ENCODE measurements around the gene CYTIP. TPM values are rescaled to one million over a fixed set of nuclear protein-coding genes. Genes with fewer than 3 reads are reported as not detected.
"Not testable (repeated sequence)": the region's sequence is repeated elsewhere in the genome, so short reads cannot be mapped to it uniquely, and the experiment has no call there.

CYTIP gene
- total and polyA plus RNA-seq, 2 of the 13 experiments (the other 11 are each of a cell fraction or from before 2014, with no cell fraction given), result not detected

GRCh38 chr2:157413326-157414035, 30.4 kb downstream of the CYTIP start:
- 28% methylated on average over 4 of the region's 4 CpGs for WGBS (ENCODE audit: low lambda C conversion rate)
- CTCF ChIA-PET (ENCODE audit: low intra/inter-chr PET ratio, low total read pairs), result no interaction called here
- no peaks in the 10 kb centered on the region for H3K9me3 ChIP-seq (ENCODE audit: low read length)
- intact Hi-C loops (cut with micrococcal nuclease; ENCODE audit: unreplicated experiment), result no loop called here
- H3K27ac ChIP-seq (ENCODE audit: extremely low read length, insufficient read depth, low read length), result no peak overlapping the region
- TF ChIP-seq CBX1 (IDR thresholded peaks at IDR 0.05; ENCODE audit: low read depth) (no peak), TSC22D2 (CRISPR knock-in tag; IDR thresholded peaks at IDR 0.05; ENCODE audit: borderline replicate concordance) (no peak), ZFYVE20 (CRISPR knock-in tag; IDR thresholded peaks at IDR 0.05; ENCODE audit: borderline replicate concordance, low read depth) (no peak), ZNF256 (CRISPR knock-in tag; conservative IDR thresholded peaks at IDR 0.05) (no peak)
- no peaks in the 10 kb centered on the region for H3K79me2 ChIP-seq (ENCODE audit: insufficient read depth, low read length)
- H3K27me3 ChIP-seq (ENCODE audit: control insufficient read depth in 1 of 2, insufficient read depth in 2 of 2, low read length in 2 of 2), result no peaks in the 10 kb centered on the region
- H3K4me1 ChIP-seq (ENCODE audit: insufficient read depth, low read length), result no peaks in the 10 kb centered on the region
- no peak for ATAC-seq
- H3K4me2 ChIP-seq (ENCODE audit: low read depth, low read length), result no peak overlapping the region
- no peak overlapping the region for H3K9ac ChIP-seq (ENCODE audit: insufficient read depth, low read depth, low read length)
- POLR2A ChIA-PET, result no interaction called here
- no peak for DNase-seq (ENCODE audit: low spot score)
- no peak overlapping the region for H3K4me3 ChIP-seq (replicated peaks in 1 of 3; ENCODE audit: insufficient read depth in 1 of 3, low read depth in 2 of 3, low read length in 3 of 3)
- BruUV-seq (replicated peaks), result no TSS peak
- no peak for FAIRE-seq
- no peaks in the 10 kb centered on the region for H4K20me1 ChIP-seq (ENCODE audit: insufficient read depth, low read length)
- H2AFZ ChIP-seq (ENCODE audit: low read length), result no peak overlapping the region
- in situ Hi-C loops (cut with HindIII; ENCODE audit: extremely low pct_ligation_motif_present, low pct_unique_long_range_greater_than_20kb), result no loop called here
- H3K36me3 ChIP-seq (replicated peaks in 1 of 2; ENCODE audit: control insufficient read depth in 1 of 2, insufficient read depth in 2 of 2, low read length in 2 of 2), result no peaks in the 10 kb centered on the region

- no peaks in the 10 kb centered on the region for H3K9me3 ChIP-seq (ENCODE audit: low read length)
- H2AFZ ChIP-seq (ENCODE audit: low read length), result no peak overlapping the region
- no peaks in the 10 kb centered on the region for H3K4me1 ChIP-seq (ENCODE audit: insufficient read depth, low read length)
- no peaks in the 10 kb centered on the region for H3K36me3 ChIP-seq (replicated peaks in 1 of 2; ENCODE audit: control insufficient read depth in 1 of 2, insufficient read depth in 2 of 2, low read length in 2 of 2)
- no peak overlapping the region for H3K9ac ChIP-seq (ENCODE audit: insufficient read depth, low read depth, low read length)
- POLR2A ChIA-PET, result no interaction called here
- TF ChIP-seq TAF15 (IDR thresholded peaks at IDR 0.05; ENCODE audit: low read depth, low read length, poor library complexity, severe bottlenecking), result no peak
- peak; percentile 21; the same call in 1 of the 2 replicates for TF ChIP-seq CEBPB (IDR thresholded peaks at IDR 0.05; ENCODE audit: borderline replicate concordance, low read depth, low read length)
- no peak overlapping the region for H3K27ac ChIP-seq (ENCODE audit: extremely low read length, insufficient read depth, low read length)
- no peaks in the 10 kb centered on the region for H3K79me2 ChIP-seq (ENCODE audit: insufficient read depth, low read length)
- in situ Hi-C loops (cut with HindIII; ENCODE audit: extremely low pct_ligation_motif_present, low pct_unique_long_range_greater_than_20kb), result no loop called here
- DNase-seq (ENCODE audit: low spot score) (no peak), ATAC-seq (no peak), FAIRE-seq (no peak)
- no peaks in the 10 kb centered on the region for H4K20me1 ChIP-seq (ENCODE audit: insufficient read depth, low read length)
- CTCF ChIA-PET (ENCODE audit: low intra/inter-chr PET ratio, low total read pairs), result no interaction called here
- WGBS (ENCODE audit: low lambda C conversion rate), result 83% methylated on average over 3 of the region's 3 CpGs
- no peak overlapping the region for H3K4me2 ChIP-seq (ENCODE audit: low read depth, low read length)
- intact Hi-C loops (cut with micrococcal nuclease; ENCODE audit: unreplicated experiment), result no loop called here
- no TSS peak for BruUV-seq (replicated peaks)
- no peak overlapping the region for H3K4me3 ChIP-seq (replicated peaks in 1 of 3; ENCODE audit: insufficient read depth in 1 of 3, low read depth in 2 of 3, low read length in 3 of 3)
- H3K27me3 ChIP-seq (ENCODE audit: control insufficient read depth in 1 of 2, insufficient read depth in 2 of 2, low read length in 2 of 2), result no peaks in the 10 kb centered on the region
Observed at GRCh38 chr2:157411624-157412336, 32.1 kb downstream of the CYTIP start.

GRCh38 chr2:157405398-157405797, 38.5 kb downstream of the CYTIP start:
- in situ Hi-C loops (cut with HindIII; ENCODE audit: extremely low pct_ligation_motif_present, low pct_unique_long_range_greater_than_20kb), result not testable (repeated sequence)

More at GRCh38 chr2:157405398-157405797, 38.5 kb downstream of the CYTIP start:
- H3K27ac ChIP-seq (ENCODE audit: extremely low read length, insufficient read depth, low read length); CTCF ChIA-PET (ENCODE audit: low intra/inter-chr PET ratio, low total read pairs); H3K9ac ChIP-seq (ENCODE audit: insufficient read depth, low read depth, low read length); H3K79me2 ChIP-seq (ENCODE audit: insufficient read depth, low read length); ATAC-seq; POLR2A ChIA-PET; DNase-seq (ENCODE audit: low spot score); H3K4me1 ChIP-seq (ENCODE audit: insufficient read depth, low read length); intact Hi-C loops (cut with micrococcal nuclease; ENCODE audit: unreplicated experiment); H3K27me3 ChIP-seq (ENCODE audit: control insufficient read depth in 1 of 2, insufficient read depth in 2 of 2, low read length in 2 of 2); H3K36me3 ChIP-seq (replicated peaks in 1 of 2; ENCODE audit: control insufficient read depth in 1 of 2, insufficient read depth in 2 of 2, low read length in 2 of 2); BruUV-seq (replicated peaks); H3K4me3 ChIP-seq (replicated peaks in 1 of 3; ENCODE audit: insufficient read depth in 1 of 3, low read depth in 2 of 3, low read length in 3 of 3); H3K9me3 ChIP-seq (ENCODE audit: low read length); FAIRE-seq; H4K20me1 ChIP-seq (ENCODE audit: insufficient read depth, low read length); H3K4me2 ChIP-seq (ENCODE audit: low read depth, low read length); H2AFZ ChIP-seq (ENCODE audit: low read length): not testable (repeated sequence)
